PC-3 (cell line): ENCODE results near the gene EVL. TPM values are rescaled to one million over a fixed set of nuclear protein-coding genes. Genes with fewer than 3 reads are reported as not detected.

Experiments used
- ATAC-seq: fragments of 200-7000 bp; cut with Tn5 transposase; 2 replicates; pipeline ENCODE4 v1.9.1; 2020; ENCODE audit warnings: mild to moderate bottlenecking, moderate library complexity
- BruUV-seq: library from RNA; stranded (reverse); fragments of 400-500 nt; replicated peaks from 2 replicates; lab custom pipeline; 2021; lab: Mats Ljungman, UMichigan
- CTCF ChIA-PET: fragments of 300-600 bp; sonication (Branson Sonifier 250); formaldehyde crosslinking; loops from one replicate; lab custom pipeline; 2022; ENCODE audit warnings: antibody characterized with exemption; lab: Charles Lee
- POLR2A ChIA-PET: fragments of 300-600 bp; sonication (Branson Sonifier 250); formaldehyde crosslinking; loops from one replicate; lab custom pipeline; 2022; ENCODE audit warnings: antibody characterized with exemption; ENCODE audit not compliant: unreplicated experiment; lab: Charles Lee
- DNase-seq: peaks from one replicate; pipeline ENCODE4 v3.0.0-alpha.2; 2015
- H2AFZ ChIP-seq: fragments of 300-600 bp; sonication (generic); 2 replicates; pipeline ENCODE4 v1.6.0; 2016; ENCODE audit warnings: antibody characterized with exemption, low read length
- H3F3A ChIP-seq: fragments of 300-600 bp; sonication (generic); one replicate; pipeline ENCODE4 v1.6.0; 2017; ENCODE audit warnings: antibody characterized with exemption, low read length, control low read depth, mild to moderate bottlenecking; ENCODE audit not compliant: unreplicated experiment
- H3K27ac ChIP-seq: fragments of 300-600 bp; sonication (generic); 2 replicates; pipeline ENCODE4 v1.5.1; 2016; ENCODE audit warnings: mild to moderate bottlenecking, low read length
- H3K27me3 ChIP-seq: fragments of 300-600 bp; sonication (generic); 2 replicates; pipeline ENCODE4 v1.6.1; 2016; ENCODE audit warnings: low read length, mixed read lengths
- H3K36me3 ChIP-seq: fragments of 300-600 bp; sonication (generic); 2 replicates; pipeline ENCODE4 v1.6.1; 2016; ENCODE audit warnings: low read depth, mixed run types, low read length, mixed read lengths
- H3K4me1 ChIP-seq: fragments of 300-600 bp; sonication (generic); 2 replicates; pipeline ENCODE4 v1.5.1; 2016; ENCODE audit warnings: low read length; ENCODE audit not compliant: insufficient read depth
- H3K4me2 ChIP-seq: fragments of 300-600 bp; sonication (generic); 2 replicates; pipeline ENCODE4 v1.6.0; 2016; ENCODE audit warnings: low read length
- H3K4me3 ChIP-seq: fragments of 300-600 bp; sonication (generic); 2 replicates; pipeline ENCODE4 v1.5.1; 2016; ENCODE audit warnings: mild to moderate bottlenecking, low read length, mixed read lengths
- H3K79me2 ChIP-seq: fragments of 300-600 bp; sonication (generic); 2 replicates; pipeline ENCODE4 v1.6.1; 2017; ENCODE audit warnings: low read length, mixed read lengths
- H3K9ac ChIP-seq: fragments of 300-600 bp; sonication (generic); 2 replicates; pipeline ENCODE4 v1.6.0; 2016; ENCODE audit warnings: mild to moderate bottlenecking, low read length
- H3K9me2 ChIP-seq: fragments of 300-600 bp; sonication (generic); replicated peaks from 2 replicates; pipeline ENCODE4 v1.6.1; 2016; ENCODE audit warnings: mixed run types, low read length, mixed read lengths
- H3K9me3 ChIP-seq: fragments of 300-600 bp; sonication (generic); 2 replicates; pipeline ENCODE4 v1.6.1; 2016; ENCODE audit warnings: low read length, mixed read lengths
- H4K20me1 ChIP-seq: fragments of 300-600 bp; sonication (generic); 2 replicates; pipeline ENCODE4 v1.6.1; 2016; ENCODE audit warnings: low read length, mixed read lengths
- CTCF ChIP-seq: fragments of 300-600 bp; sonication (generic); conservative IDR thresholded peaks from 2 replicates; pipeline ENCODE4 v1.5.1; 2017; ENCODE audit warnings: antibody characterized with exemption, low read depth, mild to moderate bottlenecking, low read length
- EZH2 ChIP-seq: fragments of 300-600 bp; sonication (generic); IDR thresholded peaks from one replicate; pipeline ENCODE4 v1.6.1; 2017; ENCODE audit warnings: antibody characterized with exemption, mild to moderate bottlenecking, low read length; ENCODE audit not compliant: unreplicated experiment
- EZH2phosphoT487 ChIP-seq: fragments of 300-600 bp; sonication (generic); IDR thresholded peaks from 2 replicates; pipeline ENCODE4 v1.6.1; 2018; ENCODE audit warnings: mild to moderate bottlenecking, antibody characterized with exemption, low read length, borderline replicate concordance
- intact Hi-C: fragments of 100-400 bp; cut with micrococcal nuclease; formaldehyde crosslinking; loops from 2 replicates; pipeline ENCODE4 v1.9.0; 2023
- total RNA-seq: library from RNA; depleted of rRNA; stranded (reverse); fragments of >200 nt; gene quantifications from 2 replicates; pipeline ENCODE4 v1.2.3, GENCODE V29; 2014

EVL gene
- total RNA-seq, 1 experiment from 2014 or later: 26.5 TPM

GRCh38 chr14:100108840-100109593, 43.8 kb downstream of the EVL start:
- H3K9ac ChIP-seq: no peak overlapping the region
- no TSS peak for BruUV-seq
- H3K4me2 ChIP-seq: no peak overlapping the region
- ChIA-PET CTCF (interaction anchor here (0.5 to 0.7 kb wide), 2 partner anchors 9 to 36 kb away, joined by 3 to 6 read pairs; no protein-coding TSS in a partner anchor), POLR2A (no interaction called here)
- no peaks in the 10 kb centered on the region for H3K36me3 ChIP-seq
- intact Hi-C loops: loop anchor here (1.0 to 5.0 kb wide), 5 partner anchors 33 to 127 kb away; no protein-coding TSS in a partner anchor
- H3K4me3 ChIP-seq: no peak overlapping the region
- ATAC-seq (no peak), DNase-seq (no peak)
- H3K9me3 ChIP-seq: no peaks in the 10 kb centered on the region
- H3K27ac ChIP-seq: no peak overlapping the region
- no peak overlapping the region for H2AFZ ChIP-seq
- peaks cover 17% of the 10 kb centered on the region for H3K4me1 ChIP-seq
- no peaks in the 10 kb centered on the region for H3K79me2 ChIP-seq
- H3K9me2 ChIP-seq: no peaks in the 10 kb centered on the region
- H3F3A ChIP-seq: no peaks in the 10 kb centered on the region
- no peaks in the 10 kb centered on the region for H4K20me1 ChIP-seq
- no peaks in the 10 kb centered on the region for H3K27me3 ChIP-seq
- TF ChIP-seq CTCF (no peak), EZH2 (no peak), EZH2phosphoT487 (no peak)

- Histone ChIP-seq H2AFZ (no peak overlapping the region), H3K27me3 (no peaks in the 10 kb centered on the region), H3K79me2 (no peaks in the 10 kb centered on the region), H3F3A (no peaks in the 10 kb centered on the region), H3K27ac (no peak overlapping the region), H4K20me1 (no peaks in the 10 kb centered on the region), H3K4me3 (no peak overlapping the region), H3K9me2 (no peaks in the 10 kb centered on the region), H3K9ac (no peak overlapping the region), H3K4me2 (no peak overlapping the region), H3K4me1 (peaks cover 12% of the 10 kb centered on the region), H3K9me3 (no peaks in the 10 kb centered on the region), H3K36me3 (no peaks in the 10 kb centered on the region)
- DNase-seq (no peak), ATAC-seq (no peak)
- no peak for TF ChIP-seq EZH2
- TF ChIP-seq CTCF: no peak
- no peak for TF ChIP-seq EZH2phosphoT487
- intact Hi-C loops: loop anchor here (2.0 to 5.0 kb wide), 2 partner anchors 77 to 83 kb away; no protein-coding TSS in a partner anchor
- ChIA-PET POLR2A (no interaction called here), CTCF (no interaction called here)
- no TSS peak for BruUV-seq
Observed at GRCh38 chr14:100109594-100109955, 44.4 kb downstream of the EVL start.

- no TSS peak for BruUV-seq
- Histone ChIP-seq H3K27ac (no peak overlapping the region), H3K9me3 (no peaks in the 10 kb centered on the region), H4K20me1 (no peaks in the 10 kb centered on the region), H3K27me3 (no peaks in the 10 kb centered on the region), H3K9ac (no peak overlapping the region), H3K79me2 (no peaks in the 10 kb centered on the region), H3F3A (no peaks in the 10 kb centered on the region), H3K4me1 (0 out of 2 replicates have a peak, but pooled peaks cover 5% of the 10 kb centered on the region), H3K4me2 (no peak overlapping the region), H3K9me2 (no peaks in the 10 kb centered on the region), H3K36me3 (no peaks in the 10 kb centered on the region), H3K4me3 (no peak overlapping the region), H2AFZ (no peak overlapping the region)
- ChIA-PET CTCF (no interaction called here), POLR2A (no interaction called here)
- ATAC-seq (no peak), DNase-seq (no peak)
- intact Hi-C loops: no loop called here
- TF ChIP-seq CTCF (no peak), EZH2phosphoT487 (no peak), EZH2 (no peak)
Observed at GRCh38 chr14:100110816-100111215, 45.6 kb downstream of the EVL start.
